Dedifferentiated amniotic fluid mesenchymal stem cell (primary cell): Measurements from ENCODE around the gene MAGEB18.

Experiments used
- DNase-seq: peaks from one replicate; pipeline ENCODE4 v3.0.0-alpha.2; 2016; ENCODE audit errors: extremely low spot score

MAGEB18 gene

DNA sequence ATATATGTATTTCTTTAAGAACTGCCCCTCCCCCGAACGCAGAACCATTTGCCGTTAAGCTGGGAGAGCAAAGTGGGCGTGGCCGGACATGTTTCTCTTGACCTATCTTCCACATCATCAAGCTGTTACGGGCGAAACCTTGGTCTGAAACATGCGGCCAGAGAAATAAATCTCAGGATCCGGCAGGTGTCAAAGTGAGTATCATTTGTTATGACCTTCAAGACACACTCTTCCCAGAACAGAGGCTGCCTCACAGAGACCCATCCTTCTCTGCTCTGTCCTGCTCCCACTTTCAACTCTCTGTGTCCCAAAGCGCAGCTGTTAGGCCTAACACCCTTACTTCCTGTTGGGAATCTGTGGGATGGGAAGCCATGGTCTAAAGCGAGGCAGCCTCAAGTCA, at the start of gene MAGEB18:
MAGEB18 (plus strand) TSS at position 70 of the 400 bp plus-strand sequence. CDS start 643 bp downstream, outside the sequence.
- no peak for DNase-seq

DNA sequence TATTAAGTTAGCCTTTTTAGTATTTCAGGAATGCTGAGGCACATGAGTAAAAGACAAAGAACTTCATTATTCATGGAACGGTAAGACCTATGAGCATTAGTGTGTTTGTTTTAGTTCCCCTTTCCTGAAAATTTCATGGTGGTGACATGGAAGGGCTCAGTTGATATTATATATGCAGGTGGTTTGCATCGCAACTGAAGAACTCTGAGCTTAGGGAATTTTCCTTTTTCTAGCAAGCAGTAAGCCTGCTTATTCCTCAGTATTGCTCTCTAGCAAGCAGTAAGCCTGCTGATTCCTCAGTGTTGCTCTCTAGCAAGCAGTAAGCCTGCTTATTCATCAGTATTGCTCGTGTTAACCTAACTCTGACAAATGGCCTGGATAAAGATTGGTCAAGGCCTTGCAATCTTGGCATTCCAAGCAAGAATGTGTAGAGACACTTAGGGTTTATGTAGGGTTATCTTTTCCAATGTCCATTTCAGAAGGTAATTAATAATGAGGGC, 37.7 kb upstream of the MAGEB18 start:
- DNase-seq: no peak

DNA sequence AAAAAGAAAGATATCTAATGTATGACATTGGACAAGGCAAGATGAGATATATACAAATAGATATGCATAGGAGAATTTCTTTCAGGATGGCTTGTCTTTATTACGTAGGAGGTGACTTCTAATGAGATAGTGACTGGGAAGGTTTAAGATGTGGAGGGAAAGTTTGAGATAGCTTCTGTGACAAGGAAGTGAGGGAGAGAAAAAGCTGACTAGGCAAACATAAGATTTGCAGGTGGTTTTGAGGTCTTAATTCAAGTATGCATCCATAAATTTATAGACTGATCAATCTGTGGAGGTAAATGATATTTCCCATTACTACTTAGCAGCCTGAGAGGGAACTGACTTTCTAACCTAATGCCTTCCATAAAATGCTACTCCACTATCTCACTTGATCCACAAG, 29.0 kb upstream of the MAGEB18 start:
- no peak for DNase-seq

DNA sequence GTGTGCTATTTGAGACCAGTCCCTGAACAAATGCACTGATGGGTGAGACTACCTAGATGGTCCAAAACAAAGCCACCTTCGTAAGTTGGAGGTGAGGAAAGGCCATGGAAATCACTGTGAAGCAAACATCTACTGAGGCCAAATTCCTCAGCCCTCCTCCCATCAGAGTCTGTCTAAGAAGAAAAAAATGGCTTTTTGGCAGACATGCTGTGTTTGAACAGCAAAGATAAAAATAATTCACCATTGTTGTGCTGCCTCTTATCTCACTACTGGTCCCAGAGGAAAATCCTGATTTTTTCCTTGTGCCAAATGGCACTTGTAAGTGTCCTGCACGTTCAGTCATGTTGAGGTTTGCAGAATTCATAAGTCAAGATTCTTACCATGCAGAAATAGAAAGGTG, 7.9 kb downstream of the MAGEB18 start:
- no peak for DNase-seq

DNA sequence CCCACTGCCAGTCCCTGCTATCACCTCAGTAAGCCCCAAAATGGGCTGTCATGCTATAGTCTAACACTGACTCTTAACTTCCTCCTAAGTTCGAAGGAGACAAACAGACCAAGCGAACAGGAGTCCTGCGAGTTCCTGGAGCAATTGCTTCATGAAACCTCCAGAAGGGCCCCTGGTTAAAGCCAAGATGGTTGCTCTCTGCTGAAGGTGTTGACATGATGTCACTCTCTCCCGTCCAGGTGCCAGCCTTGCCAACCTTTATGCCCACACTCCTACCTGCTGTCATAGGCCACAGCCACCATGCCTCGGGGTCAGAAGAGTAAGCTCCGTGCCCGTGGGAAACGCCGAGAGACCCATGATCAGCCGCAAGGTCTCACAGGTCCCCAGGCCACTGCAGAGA, 22.2 kb downstream of the MAGEB18 start, which contains the start of gene MAGEB6B:
MAGEB6B (plus strand) TSS at position 301 of the 400 bp plus-strand sequence; CDS start at position 301, 0 bp downstream.
- no peak for DNase-seq
